ENCODE results near the gene DHX34. TPM values are rescaled to one million over a fixed set of nuclear protein-coding genes. Genes with fewer than 3 reads are reported as not detected.
A peak's percentile ranks its signal among the peaks of the same experiment; 100 is the strongest.
"Not testable (repeated sequence)": the region's sequence is repeated elsewhere in the genome, so short reads cannot be mapped to it uniquely, and the experiment has no call there.

DHX34 gene
- polyA plus RNA-seq, 2 donors: 9.4 to 15.6 TPM

DNA sequence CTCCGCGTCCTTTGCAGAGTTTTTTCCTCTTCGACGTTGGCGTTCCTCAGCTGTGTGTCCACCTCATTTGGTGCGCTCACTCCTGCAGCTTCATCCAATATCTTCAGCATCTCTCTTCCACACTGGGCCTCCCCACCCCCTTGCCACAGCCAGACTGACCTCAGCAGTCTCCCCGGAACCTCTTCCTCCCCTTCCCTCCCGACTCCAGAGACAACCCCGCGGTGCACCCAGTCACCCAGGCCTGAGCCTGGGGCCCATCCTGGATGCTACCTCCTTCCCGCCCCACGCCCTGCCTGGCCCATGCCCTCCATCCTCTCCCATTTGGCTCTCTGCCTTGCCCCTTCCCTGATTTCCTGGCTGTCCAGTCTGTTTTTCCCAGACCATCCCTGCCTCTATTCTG lies 25.2 kb upstream of the DHX34 start:
- WGBS, 2 donors: 79 to 81% methylated on average over 12 of the region's 12 CpGs
- H3K4me1 ChIP-seq (ENCODE audit: control insufficient read depth in 2 of 2, insufficient read depth in 2 of 2, low read length in 1 of 2): no peaks in the 10 kb centered on the region
- H3K9me3 ChIP-seq (ENCODE audit: control insufficient read depth in 2 of 2, insufficient read depth in 1 of 2, low read depth in 1 of 2, low read length in 1 of 2): no peaks in the 10 kb centered on the region
- H3K27ac ChIP-seq (ENCODE audit: low read depth in 2 of 2, low read length in 1 of 2): no peak overlapping the region
- no peaks in the 10 kb centered on the region for H3K36me3 ChIP-seq (ENCODE audit: control insufficient read depth in 2 of 2, insufficient read depth in 2 of 2, low read length in 1 of 2)
- H3K27me3 ChIP-seq (ENCODE audit: control insufficient read depth in 1 of 2, insufficient read depth in 2 of 2, low read length in 2 of 2): no peaks in the 10 kb centered on the region
- H3K4me3 ChIP-seq (ENCODE audit: low read depth in 1 of 2, low read length in 2 of 2): no peak overlapping the region

DNA sequence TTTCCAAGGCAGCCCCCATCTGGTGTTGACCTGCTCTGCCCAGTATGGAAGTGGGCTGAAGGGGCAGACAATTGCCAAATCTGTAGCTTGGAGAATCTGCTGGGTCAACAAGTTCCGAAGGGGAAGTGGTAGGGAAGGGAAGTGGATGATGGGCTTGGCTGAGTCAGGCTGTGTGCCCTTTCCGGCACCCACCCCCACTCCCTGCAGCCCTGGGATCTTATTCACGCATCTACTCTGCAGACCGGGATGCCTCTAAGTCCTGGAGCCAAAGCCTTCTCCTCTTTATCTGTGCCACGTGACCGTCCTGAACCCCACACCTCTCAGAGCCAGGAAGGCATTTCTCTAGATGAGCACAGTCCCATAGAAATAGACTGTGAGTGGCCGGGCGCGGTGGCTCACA lies 24.6 kb upstream of the DHX34 start:
- H3K36me3 ChIP-seq (ENCODE audit: control insufficient read depth in 2 of 2, insufficient read depth in 2 of 2, low read length in 1 of 2): no peaks in the 10 kb centered on the region

DNA sequence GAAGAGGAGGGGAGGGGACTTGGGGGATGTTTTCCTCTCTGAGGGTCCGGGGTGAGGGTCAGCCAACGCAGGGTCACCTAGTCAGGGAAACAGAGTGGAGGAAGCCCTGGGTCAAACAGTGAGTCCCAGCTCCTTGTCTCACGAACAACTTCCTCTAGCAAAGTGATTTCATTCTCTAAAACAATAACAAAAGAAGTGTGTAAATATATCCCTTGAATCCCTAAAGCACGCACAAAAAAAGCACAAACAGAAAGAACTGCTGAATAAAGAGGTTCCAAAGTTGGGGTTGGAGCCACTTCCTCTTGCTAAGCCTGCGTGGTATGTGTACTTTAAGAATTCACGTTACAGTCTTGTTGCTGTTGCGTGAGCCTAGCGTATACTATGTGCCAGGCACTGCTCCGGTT lies 18.6 kb upstream of the DHX34 start:
- H3K36me3 ChIP-seq (ENCODE audit: control insufficient read depth in 2 of 2, insufficient read depth in 2 of 2, low read length in 1 of 2): no peaks in the 10 kb centered on the region
- no peak overlapping the region for H3K4me3 ChIP-seq (ENCODE audit: low read depth in 1 of 2, low read length in 2 of 2)
- H3K27me3 ChIP-seq (ENCODE audit: control insufficient read depth in 1 of 2, insufficient read depth in 2 of 2, low read length in 2 of 2): no peaks in the 10 kb centered on the region
- peaks cover 0 to 4% of the 10 kb centered on the region in 2 donors for H3K4me1 ChIP-seq (ENCODE audit: control insufficient read depth in 2 of 2, insufficient read depth in 2 of 2, low read length in 1 of 2)
- WGBS, 2 donors: 29 to 32% methylated on average over 9 of the region's 9 CpGs
- H3K27ac ChIP-seq (ENCODE audit: low read depth in 2 of 2, low read length in 1 of 2): peak overlapping the region in 1 of 2 donors; percentile 84
- H3K9me3 ChIP-seq (ENCODE audit: control insufficient read depth in 2 of 2, insufficient read depth in 1 of 2, low read depth in 1 of 2, low read length in 1 of 2): no peaks in the 10 kb centered on the region

More for the DNA sequence above, 24.6 kb upstream of the DHX34 start:
- no peak overlapping the region for H3K4me3 ChIP-seq (ENCODE audit: low read depth in 1 of 2, low read length in 2 of 2)
- H3K4me1 ChIP-seq (ENCODE audit: control insufficient read depth in 2 of 2, insufficient read depth in 2 of 2, low read length in 1 of 2): no peaks in the 10 kb centered on the region
- H3K27me3 ChIP-seq (ENCODE audit: control insufficient read depth in 1 of 2, insufficient read depth in 2 of 2, low read length in 2 of 2): no peaks in the 10 kb centered on the region
- H3K27ac ChIP-seq (ENCODE audit: low read depth in 2 of 2, low read length in 1 of 2): no peak overlapping the region
- WGBS, 2 donors: 52 to 58% methylated on average over 9 of the region's 9 CpGs
- H3K9me3 ChIP-seq (ENCODE audit: control insufficient read depth in 2 of 2, insufficient read depth in 1 of 2, low read depth in 1 of 2, low read length in 1 of 2): no peaks in the 10 kb centered on the region

DNA sequence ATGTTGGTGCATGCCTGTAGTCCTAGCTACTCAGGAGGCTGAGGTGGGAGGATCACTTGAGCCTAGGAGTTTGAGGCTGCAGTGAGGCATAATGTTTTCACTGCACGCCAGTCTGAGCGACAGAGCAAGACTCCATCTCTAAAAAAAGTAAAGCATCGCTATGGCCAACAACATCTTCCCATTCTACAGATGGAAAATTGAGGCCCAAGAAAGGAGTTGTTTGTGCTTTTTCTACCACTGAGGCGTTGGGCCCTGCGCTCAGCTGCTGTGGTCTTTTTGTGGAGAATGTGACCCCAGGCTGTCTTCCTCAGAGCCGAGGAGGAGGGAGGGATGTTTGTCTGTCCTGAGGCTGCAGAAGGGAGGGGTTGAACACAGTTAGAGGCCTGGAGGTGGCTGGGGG lies 17.6 kb upstream of the DHX34 start:
- 84 to 85% methylated on average over 6 of the region's 6 CpGs for WGBS, 2 donors
- no peak overlapping the region for H3K4me3 ChIP-seq (ENCODE audit: low read depth in 1 of 2, low read length in 2 of 2)
- no peaks in the 10 kb centered on the region for H3K27me3 ChIP-seq (ENCODE audit: control insufficient read depth in 1 of 2, insufficient read depth in 2 of 2, low read length in 2 of 2)
- no peaks in the 10 kb centered on the region for H3K9me3 ChIP-seq (ENCODE audit: control insufficient read depth in 2 of 2, insufficient read depth in 1 of 2, low read depth in 1 of 2, low read length in 1 of 2)
- no peak overlapping the region for H3K27ac ChIP-seq (ENCODE audit: low read depth in 2 of 2, low read length in 1 of 2)
- peaks cover 0 to 4% of the 10 kb centered on the region in 2 donors for H3K4me1 ChIP-seq (ENCODE audit: control insufficient read depth in 2 of 2, insufficient read depth in 2 of 2, low read length in 1 of 2)
- no peaks in the 10 kb centered on the region for H3K36me3 ChIP-seq (ENCODE audit: control insufficient read depth in 2 of 2, insufficient read depth in 2 of 2, low read length in 1 of 2)

DNA sequence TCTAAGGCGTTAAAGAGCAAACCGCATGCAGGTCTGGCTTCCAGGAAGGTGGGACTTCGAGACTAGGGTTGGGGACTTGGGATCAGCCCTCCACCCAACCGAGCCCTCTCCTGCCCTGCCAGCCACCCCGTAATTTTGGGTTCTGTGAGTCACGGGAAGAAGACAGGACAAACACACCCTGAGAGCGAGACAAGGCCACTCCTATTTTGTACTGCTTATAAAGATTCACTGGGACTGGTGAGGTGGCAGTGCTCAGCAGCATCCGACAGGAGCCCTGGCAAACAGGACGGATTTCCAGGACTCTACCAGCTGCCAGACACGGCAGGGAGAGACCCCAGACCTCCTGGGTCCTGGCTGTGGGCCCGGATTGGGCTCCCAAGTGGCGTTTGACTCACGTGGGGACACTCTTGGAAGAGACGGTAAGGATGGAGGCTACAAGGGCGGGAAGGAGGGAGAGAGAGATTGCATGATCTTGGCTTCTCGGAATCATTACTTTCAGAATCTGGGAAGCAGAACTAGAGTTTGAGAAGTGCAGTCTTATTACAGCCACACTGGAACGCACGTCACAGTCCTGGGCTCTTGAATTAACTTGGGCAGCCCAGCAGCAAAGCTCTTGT lies 17.1 kb upstream of the DHX34 start, which contains the start of gene C5AR2:
C5AR2 (plus strand) TSS at position 245 of the 617 bp plus-strand sequence. CDS start 8,625 bp downstream, outside the sequence.
- no peaks in the 10 kb centered on the region for H3K9me3 ChIP-seq (ENCODE audit: control insufficient read depth in 2 of 2, insufficient read depth in 1 of 2, low read depth in 1 of 2, low read length in 1 of 2)
- H3K4me1 ChIP-seq (ENCODE audit: control insufficient read depth in 2 of 2, insufficient read depth in 2 of 2, low read length in 1 of 2): peaks cover 0 to 4% of the 10 kb centered on the region in 2 donors
- H3K27me3 ChIP-seq (ENCODE audit: control insufficient read depth in 1 of 2, insufficient read depth in 2 of 2, low read length in 2 of 2): no peaks in the 10 kb centered on the region
- H3K27ac ChIP-seq (ENCODE audit: low read depth in 2 of 2, low read length in 1 of 2): no peak within 1 kb of the TSS
- no peak within 1 kb of the TSS for H3K4me3 ChIP-seq (ENCODE audit: low read depth in 1 of 2, low read length in 2 of 2)
- H3K36me3 ChIP-seq (ENCODE audit: control insufficient read depth in 2 of 2, insufficient read depth in 2 of 2, low read length in 1 of 2): no peaks in the 10 kb centered on the region
- 49 to 50% methylated on average over 18 of the region's 18 CpGs for WGBS, 2 donors

DNA sequence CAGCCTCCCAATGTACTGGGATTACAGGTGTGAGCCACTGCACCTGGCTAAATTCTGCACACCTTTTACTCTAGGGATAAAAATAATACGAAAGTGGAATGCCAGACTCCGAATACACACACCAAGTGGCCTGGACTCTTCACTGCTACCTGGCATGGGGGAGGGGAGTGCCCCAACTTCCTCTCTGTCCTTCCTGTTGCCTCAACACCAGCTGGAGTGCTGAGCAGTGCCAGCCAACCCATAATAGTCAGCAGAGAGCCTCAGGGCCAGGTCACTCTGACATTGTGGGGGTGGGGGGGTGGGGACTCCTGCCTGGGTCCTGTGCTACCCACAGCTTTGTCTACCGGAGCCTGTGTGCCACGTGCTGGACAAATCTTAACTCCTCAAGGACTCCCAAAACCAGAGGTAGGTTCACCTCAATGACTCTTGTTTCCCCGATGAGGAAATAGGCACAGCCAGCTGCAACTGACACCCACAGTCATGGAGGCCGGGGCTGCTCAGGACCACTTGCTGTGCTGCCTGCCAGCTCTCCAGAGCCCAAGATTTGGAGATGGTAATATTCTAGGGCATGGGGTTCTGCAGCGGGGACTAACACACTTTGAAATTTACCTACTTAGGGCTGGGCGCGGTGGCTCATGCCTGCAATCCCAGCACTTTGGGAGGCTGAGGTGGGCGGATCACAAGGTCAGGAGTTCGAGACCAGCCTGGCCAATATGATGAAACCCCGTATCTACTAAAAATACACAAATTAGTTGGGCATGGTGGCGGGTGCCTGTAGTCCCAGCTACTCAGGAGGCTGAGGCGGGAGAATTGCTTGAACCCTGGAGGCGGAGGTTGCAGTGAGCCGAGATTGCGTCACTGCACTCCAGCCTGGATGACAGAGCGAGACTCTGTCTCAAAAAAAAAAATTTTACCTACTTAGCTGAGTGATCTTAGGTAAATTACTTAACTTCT lies 12.1 kb upstream of the DHX34 start:
- H3K4me3 ChIP-seq (ENCODE audit: low read depth in 1 of 2, low read length in 2 of 2); H3K4me1 ChIP-seq (ENCODE audit: control insufficient read depth in 2 of 2, insufficient read depth in 2 of 2, low read length in 1 of 2); H3K9me3 ChIP-seq (ENCODE audit: control insufficient read depth in 2 of 2, insufficient read depth in 1 of 2, low read depth in 1 of 2, low read length in 1 of 2); H3K27me3 ChIP-seq (ENCODE audit: control insufficient read depth in 1 of 2, insufficient read depth in 2 of 2, low read length in 2 of 2); H3K27ac ChIP-seq (ENCODE audit: low read depth in 2 of 2, low read length in 1 of 2); H3K36me3 ChIP-seq (ENCODE audit: control insufficient read depth in 2 of 2, insufficient read depth in 2 of 2, low read length in 1 of 2): not testable (repeated sequence)
- 75% methylated on average over 18 of the region's 18 CpGs for WGBS, 2 donors

DNA sequence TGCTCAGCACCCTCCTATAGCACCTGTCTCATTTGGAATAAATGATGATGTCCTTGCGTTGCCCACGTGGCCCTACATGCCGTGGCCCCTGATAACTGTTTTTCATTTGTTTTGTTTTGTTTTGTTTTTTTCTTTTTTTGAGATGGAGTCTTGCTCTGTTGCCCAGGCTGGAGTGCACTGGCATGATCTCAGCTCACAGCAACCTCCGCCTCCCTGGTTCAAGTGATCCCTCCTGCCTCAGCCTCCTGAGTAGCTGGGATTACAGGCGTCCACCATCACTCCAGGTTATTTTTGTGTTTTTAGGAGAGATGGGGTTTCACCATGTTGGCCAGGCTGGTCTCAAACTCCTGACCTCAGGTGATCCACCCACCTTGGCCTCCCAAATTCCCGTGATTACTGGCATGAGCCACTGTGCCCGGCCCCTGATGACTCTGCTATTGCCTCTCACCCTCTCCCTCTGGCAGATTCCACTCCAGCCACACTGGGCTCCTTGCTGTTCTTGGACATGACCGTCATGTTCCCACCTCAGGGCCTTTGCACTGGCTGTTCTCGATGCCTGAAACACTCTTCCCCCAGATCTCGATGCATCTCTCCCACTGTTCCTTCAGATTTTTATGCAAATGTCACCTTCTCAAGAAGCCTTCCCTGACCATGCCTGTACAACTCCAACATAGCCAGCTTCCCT lies 9.8 kb upstream of the DHX34 start:
- 71 to 79% methylated on average over 10 of the region's 10 CpGs for WGBS, 2 donors
- H3K4me3 ChIP-seq (ENCODE audit: low read depth in 1 of 2, low read length in 2 of 2): no peak overlapping the region
- no peaks in the 10 kb centered on the region for H3K27me3 ChIP-seq (ENCODE audit: control insufficient read depth in 1 of 2, insufficient read depth in 2 of 2, low read length in 2 of 2)
- H3K27ac ChIP-seq (ENCODE audit: low read depth in 2 of 2, low read length in 1 of 2): no peak overlapping the region
- H3K9me3 ChIP-seq (ENCODE audit: control insufficient read depth in 2 of 2, insufficient read depth in 1 of 2, low read depth in 1 of 2, low read length in 1 of 2): peaks cover 0 to 2% of the 10 kb centered on the region in 2 donors
- H3K36me3 ChIP-seq (ENCODE audit: control insufficient read depth in 2 of 2, insufficient read depth in 2 of 2, low read length in 1 of 2): no peaks in the 10 kb centered on the region
- no peaks in the 10 kb centered on the region for H3K4me1 ChIP-seq (ENCODE audit: control insufficient read depth in 2 of 2, insufficient read depth in 2 of 2, low read length in 1 of 2)

DNA sequence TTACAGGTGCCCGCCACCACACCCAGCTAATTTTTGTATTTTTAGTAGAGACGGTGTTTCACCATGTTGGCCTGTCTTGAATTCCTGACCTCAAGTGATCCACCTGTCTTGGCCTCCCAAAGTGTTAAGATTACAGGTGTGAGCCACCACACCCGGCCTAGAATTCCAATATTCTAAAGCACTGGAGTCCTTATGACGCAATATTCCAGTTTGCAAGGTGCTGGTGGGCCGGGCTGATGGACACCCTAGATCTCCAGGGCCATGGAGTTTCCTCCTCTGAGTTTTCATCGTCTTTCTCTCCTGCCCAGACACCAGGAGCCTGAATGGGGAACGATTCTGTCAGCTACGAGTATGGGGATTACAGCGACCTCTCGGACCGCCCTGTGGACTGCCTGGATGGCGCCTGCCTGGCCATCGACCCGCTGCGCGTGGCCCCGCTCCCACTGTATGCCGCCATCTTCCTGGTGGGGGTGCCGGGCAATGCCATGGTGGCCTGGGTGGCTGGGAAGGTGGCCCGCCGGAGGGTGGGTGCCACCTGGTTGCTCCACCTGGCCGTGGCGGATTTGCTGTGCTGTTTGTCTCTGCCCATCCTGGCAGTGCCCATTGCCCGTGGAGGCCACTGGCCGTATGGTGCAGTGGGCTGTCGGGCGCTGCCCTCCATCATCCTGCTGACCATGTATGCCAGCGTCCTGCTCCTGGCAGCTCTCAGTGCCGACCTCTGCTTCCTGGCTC lies 8.5 kb upstream of the DHX34 start:
- no peak overlapping the region for H3K4me3 ChIP-seq (ENCODE audit: low read depth in 1 of 2, low read length in 2 of 2)
- H3K27ac ChIP-seq (ENCODE audit: low read depth in 2 of 2, low read length in 1 of 2): no peak overlapping the region
- H3K9me3 ChIP-seq (ENCODE audit: control insufficient read depth in 2 of 2, insufficient read depth in 1 of 2, low read depth in 1 of 2, low read length in 1 of 2): peaks cover 0 to 2% of the 10 kb centered on the region in 2 donors
- 94% methylated on average over 27 to 29 of the region's 29 CpGs for WGBS, 2 donors
- H3K36me3 ChIP-seq (ENCODE audit: control insufficient read depth in 2 of 2, insufficient read depth in 2 of 2, low read length in 1 of 2): no peaks in the 10 kb centered on the region
- H3K27me3 ChIP-seq (ENCODE audit: control insufficient read depth in 1 of 2, insufficient read depth in 2 of 2, low read length in 2 of 2): no peaks in the 10 kb centered on the region
- no peaks in the 10 kb centered on the region for H3K4me1 ChIP-seq (ENCODE audit: control insufficient read depth in 2 of 2, insufficient read depth in 2 of 2, low read length in 1 of 2)

DNA sequence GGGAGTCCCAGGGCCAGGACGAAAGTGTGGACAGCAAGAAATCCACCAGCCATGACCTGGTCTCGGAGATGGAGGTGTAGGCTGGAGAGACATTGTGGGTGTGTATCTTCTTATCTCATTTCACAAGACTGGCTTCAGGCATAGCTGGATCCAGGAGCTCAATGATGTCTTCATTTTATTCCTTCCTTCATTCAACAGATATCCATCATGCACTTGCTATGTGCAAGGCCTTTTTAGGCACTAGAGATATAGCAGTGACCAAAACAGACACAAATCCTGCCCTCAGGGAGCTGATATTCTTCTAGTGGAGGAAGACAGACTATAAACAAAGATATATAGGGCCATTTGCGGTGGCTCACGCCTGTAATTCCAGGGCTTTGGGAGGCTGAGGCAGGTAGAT lies 7.4 kb upstream of the DHX34 start:
- Histone ChIP-seq H3K27ac (ENCODE audit: low read depth in 2 of 2, low read length in 1 of 2) (no peak overlapping the region), H3K27me3 (ENCODE audit: control insufficient read depth in 1 of 2, insufficient read depth in 2 of 2, low read length in 2 of 2) (no peaks in the 10 kb centered on the region), H3K4me3 (ENCODE audit: low read depth in 1 of 2, low read length in 2 of 2) (no peak overlapping the region), H3K9me3 (ENCODE audit: control insufficient read depth in 2 of 2, insufficient read depth in 1 of 2, low read depth in 1 of 2, low read length in 1 of 2) (peaks cover 0 to 2% of the 10 kb centered on the region in 2 donors), H3K36me3 (ENCODE audit: control insufficient read depth in 2 of 2, insufficient read depth in 2 of 2, low read length in 1 of 2) (no peaks in the 10 kb centered on the region), H3K4me1 (ENCODE audit: control insufficient read depth in 2 of 2, insufficient read depth in 2 of 2, low read length in 1 of 2) (no peaks in the 10 kb centered on the region)
- 85 to 90% methylated on average over 4 of the region's 4 CpGs for WGBS, 2 donors

Data from esophagus (tissue), 2 donors.